Ammon's horn (tissue), 1 donor: ENCODE data around the gene AKAP6.

Experiments used
- DNase-seq: peaks from one replicate; pipeline ENCODE4 v3.0.0-alpha.2; 2016; ENCODE audit warnings: low spot score

AKAP6 gene

GRCh38 chr14:32710231-32710671 lies 381.2 kb downstream of the AKAP6 start:
- peak; percentile 63 for DNase-seq

DNA sequence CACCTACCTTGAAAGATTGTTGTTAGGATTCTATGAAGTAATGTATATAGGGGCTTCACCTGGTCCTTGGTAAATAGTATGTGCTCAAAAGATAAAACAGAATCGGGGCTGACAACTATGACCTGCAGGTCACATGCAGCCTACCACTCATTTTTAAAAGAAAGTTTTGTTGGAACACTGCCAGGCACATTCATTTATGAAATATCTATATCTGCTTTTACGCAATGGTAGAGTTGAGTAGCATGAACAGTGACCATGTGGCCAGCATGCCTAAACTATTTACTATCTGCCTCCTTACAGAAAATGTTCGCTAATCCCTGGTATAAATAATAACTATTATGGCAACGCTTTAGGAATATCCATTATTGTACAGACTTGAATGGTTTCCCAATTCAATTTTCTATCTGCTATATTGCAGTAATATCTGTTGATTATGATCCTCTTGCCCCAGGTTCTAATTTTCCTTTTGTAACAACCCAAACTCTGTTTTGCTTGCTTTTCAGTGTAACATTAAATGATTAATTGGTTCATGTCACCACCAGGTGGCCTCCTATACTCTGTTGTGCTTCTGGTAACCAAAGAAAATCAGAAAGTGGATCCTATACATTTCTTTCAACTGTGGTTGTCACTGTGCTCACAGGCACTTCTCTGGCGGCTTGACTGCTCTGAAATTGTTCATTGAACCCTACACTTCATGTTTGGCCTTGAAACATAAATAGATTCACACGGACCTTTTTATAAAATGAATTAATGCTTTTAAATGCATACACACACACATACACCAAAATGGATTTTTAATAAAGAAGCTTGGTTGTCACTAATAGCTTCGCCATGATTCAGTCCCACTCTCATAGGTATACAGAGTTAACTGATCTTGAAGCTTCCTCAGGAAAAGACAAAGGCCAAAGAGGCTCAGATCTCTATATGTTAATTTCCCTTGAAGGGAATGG lies 381.9 kb downstream of the AKAP6 start:
- peak; percentile 81 for DNase-seq

GRCh38 chr14:32713856-32714255 lies 384.8 kb downstream of the AKAP6 start:
- no peak for DNase-seq

DNA sequence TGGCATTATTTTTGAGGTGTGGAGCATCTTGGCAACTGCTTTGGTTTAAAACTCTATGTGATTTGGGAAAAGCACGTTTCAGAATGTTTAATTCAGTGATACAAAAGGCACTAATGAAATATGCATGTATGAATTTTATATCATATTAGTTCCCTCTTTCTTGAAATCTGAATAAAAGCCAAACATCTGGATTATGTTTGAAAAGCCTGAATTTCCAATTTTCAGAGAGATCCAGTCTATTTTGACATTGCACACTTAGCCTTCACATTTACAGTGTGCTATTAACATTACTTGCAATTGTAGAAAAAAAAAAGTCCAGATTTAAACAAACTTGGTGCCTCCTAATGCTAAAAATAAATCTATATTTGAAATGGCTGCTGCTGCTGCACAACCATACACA lies 390.5 kb downstream of the AKAP6 start:
- no peak for DNase-seq

GRCh38 chr14:32720927-32721326 lies 391.8 kb downstream of the AKAP6 start:
- DNase-seq = no peak

- no peak for DNase-seq
Observed at GRCh38 chr14:32722631-32723183, 393.6 kb downstream of the AKAP6 start.

GRCh38 chr14:32724867-32725471 lies 395.9 kb downstream of the AKAP6 start:
- DNase-seq = peak; percentile 38

DNA sequence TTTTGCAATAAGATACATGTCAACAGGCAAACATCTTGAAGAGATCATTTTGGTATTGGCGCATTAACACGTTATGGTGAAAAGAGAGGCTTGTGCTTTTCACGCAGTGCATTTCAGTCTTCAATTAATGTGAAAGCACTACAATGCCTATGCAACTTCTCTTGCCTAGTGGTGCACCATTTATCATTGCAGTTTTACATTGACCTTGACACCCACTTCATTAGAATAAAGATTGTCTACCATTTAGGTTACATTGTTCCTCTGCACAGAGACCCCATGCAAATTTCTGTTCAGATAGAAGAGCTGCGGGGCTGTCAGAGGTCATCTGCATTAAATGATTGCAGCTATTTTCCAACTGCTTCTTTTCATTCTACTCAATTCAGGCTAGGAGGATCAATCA lies 397.4 kb downstream of the AKAP6 start:
- DNase-seq = no peak

- DNase-seq = peak; percentile 65
Observed at GRCh38 chr14:32727832-32728231, 398.7 kb downstream of the AKAP6 start.

GRCh38 chr14:32728526-32728925 lies 399.4 kb downstream of the AKAP6 start:
- peak; percentile 20 for DNase-seq

DNA sequence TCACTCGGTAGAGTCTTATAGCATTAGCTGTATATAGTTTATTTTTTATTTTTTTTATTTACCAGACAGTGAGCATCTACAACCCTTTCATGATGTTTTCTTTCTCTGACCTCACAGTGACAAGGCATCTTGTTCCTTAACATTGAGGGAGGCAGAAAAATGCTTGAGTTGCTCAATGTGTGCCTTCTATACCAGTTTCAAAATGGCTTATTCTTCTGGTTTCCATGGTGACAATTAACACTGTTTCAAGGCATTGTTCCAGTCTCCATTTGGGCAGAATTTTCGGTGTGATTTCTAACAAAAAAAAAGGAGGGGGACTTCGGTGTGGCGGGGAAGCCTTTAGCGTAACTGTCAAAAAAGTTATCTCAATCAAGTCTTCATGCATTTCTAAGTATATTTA lies 399.9 kb downstream of the AKAP6 start:
- peak; percentile 25 for DNase-seq

- DNase-seq = no peak
Observed at GRCh38 chr14:32731249-32731648, 402.2 kb downstream of the AKAP6 start.

GRCh38 chr14:32733015-32733414 lies 403.9 kb downstream of the AKAP6 start:
- DNase-seq = no peak

- no peak for DNase-seq
Observed at GRCh38 chr14:32734261-32734660, 405.2 kb downstream of the AKAP6 start.

DNA sequence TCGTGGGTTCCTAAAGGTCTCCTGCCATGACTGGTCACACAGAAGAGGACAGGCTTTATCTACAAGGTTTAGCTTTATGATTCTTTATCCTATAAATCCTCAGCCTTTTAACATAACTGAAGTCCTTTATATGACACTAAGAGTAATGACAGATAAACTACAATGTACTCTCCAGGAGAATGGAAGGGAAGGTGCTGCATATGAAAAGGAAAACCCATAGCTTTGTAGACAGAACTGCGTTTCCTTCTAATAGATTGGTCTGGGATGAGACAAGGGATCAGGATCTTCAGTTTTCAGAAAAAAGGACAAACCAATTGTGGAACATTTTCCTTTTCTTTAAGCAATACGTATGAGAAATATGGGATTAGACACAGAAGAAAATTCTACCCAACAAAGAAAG lies 408.5 kb downstream of the AKAP6 start:
- DNase-seq = no peak

DNA sequence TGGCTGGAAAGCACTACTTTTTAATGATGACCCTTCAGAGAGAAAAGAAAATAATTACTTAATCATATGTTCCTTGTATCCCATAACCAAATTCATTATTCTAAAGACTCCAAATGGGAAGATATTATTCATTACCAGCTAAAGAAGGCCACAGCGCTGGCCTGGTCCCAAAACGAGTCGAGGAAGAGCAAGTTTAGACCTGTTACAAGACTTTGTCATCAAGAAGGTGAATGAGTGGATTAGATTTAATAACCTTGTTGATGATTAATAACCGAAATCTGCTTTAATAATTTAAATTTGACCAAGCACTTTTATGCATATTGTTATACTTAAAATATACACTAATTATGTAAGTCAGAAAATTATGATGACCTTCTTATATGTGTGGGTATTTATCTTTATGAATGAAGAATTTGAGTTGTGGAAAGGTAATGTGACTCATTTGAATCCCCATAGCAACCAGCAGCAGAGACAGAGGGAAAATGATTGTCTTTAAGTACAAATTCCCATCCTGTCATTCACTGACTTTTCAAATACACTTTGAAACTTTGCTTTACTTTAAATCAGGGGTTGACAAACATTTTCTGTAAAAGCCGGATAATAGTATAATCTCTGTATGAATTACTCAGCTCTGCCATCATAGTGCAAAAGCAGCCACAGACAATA lies 409.2 kb downstream of the AKAP6 start:
- DNase-seq = no peak

- DNase-seq = no peak
Observed at GRCh38 chr14:32744811-32745445, 415.8 kb downstream of the AKAP6 start.

GRCh38 chr14:32754209-32754608 lies 425.1 kb downstream of the AKAP6 start:
- DNase-seq = no peak

- DNase-seq = no peak
Observed at GRCh38 chr14:32756173-32756572, 427.1 kb downstream of the AKAP6 start.

DNA sequence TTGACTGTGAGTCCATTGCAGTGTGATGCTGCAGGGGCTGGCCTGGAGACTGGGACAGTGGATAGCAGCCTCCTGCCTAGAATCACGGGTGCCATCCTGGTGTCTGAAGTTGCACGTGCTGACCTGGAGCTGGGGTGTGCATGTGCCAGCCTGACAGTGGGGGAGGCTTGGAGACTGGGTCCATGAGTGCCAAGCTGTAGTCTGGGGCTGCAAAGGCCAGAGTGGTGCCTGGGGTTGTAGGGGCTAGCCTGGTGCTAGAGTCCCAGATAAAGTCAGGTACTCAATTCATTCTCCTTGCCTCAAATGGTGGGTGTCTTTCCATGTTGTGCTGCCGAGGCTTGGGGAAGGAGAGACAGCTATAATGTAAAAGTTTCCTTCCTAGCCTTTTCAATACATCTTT lies 427.7 kb downstream of the AKAP6 start:
- no peak for DNase-seq

DNA sequence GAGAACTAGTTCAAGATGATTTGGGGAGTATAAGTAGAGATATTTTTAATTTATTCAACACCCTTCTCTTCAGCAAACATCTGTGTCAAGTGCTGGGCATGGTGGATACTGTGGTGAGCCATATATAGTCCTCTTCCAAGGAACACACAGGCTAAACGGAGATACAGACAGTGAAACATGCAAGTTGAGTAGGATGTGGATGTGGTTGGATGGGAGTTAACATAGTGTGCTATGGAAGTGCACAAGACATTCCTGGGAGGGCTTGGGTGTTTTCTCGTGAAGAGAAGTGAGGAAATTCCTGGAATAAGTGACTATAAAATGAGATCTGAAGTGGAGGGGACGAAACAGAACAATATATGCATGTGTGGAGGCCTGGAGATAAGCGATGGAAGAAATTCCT lies 428.5 kb downstream of the AKAP6 start:
- DNase-seq = no peak

GRCh38 chr14:32761381-32761968 lies 432.4 kb downstream of the AKAP6 start:
- DNase-seq = no peak
